Caco-2 (cell line): ENCODE data around the gene ACTN4. TPM values are rescaled to one million over a fixed set of nuclear protein-coding genes. Genes with fewer than 3 reads are reported as not detected.

ENCODE experiments used
- BruUV-seq: library from RNA; stranded (reverse); fragments of 400-500 nt; replicated peaks from 2 replicates; lab custom pipeline; 2021; lab: Mats Ljungman, UMichigan
- CTCF ChIA-PET: fragments of 300-600 bp; sonication (Branson Sonifier 250); formaldehyde crosslinking; loops from one replicate; lab custom pipeline; 2022; ENCODE audit warnings: antibody characterized with exemption; lab: Charles Lee
- POLR2A ChIA-PET: fragments of 300-600 bp; sonication (Branson Sonifier 250); formaldehyde crosslinking; loops from one replicate; lab custom pipeline; 2022; ENCODE audit warnings: antibody characterized with exemption; lab: Charles Lee
- DNase-seq, 2 experiments: peaks; one replicate each; pipeline versions ENCODE4 v3.0.0 to v3.0.0-alpha.2; 2020 to 2022
- H3K27me3 ChIP-seq: replicated peaks from 2 replicates; pipeline ENCODE4 v1.6.0; 2011; ENCODE audit warnings: low read length; ENCODE audit not compliant: control insufficient read depth, insufficient read depth
- H3K36me3 ChIP-seq: 2 replicates; pipeline ENCODE4 v1.5.1; 2011; ENCODE audit warnings: low read length; ENCODE audit not compliant: control insufficient read depth, insufficient read depth
- H3K4me1 ChIP-seq: fragments of 250-450 bp; sonication (Bioruptor Pico); 2 replicates; pipeline ENCODE4 v1.5.1; 2020; ENCODE audit warnings: mild to moderate bottlenecking
- H3K4me3 ChIP-seq: 2 replicates; pipeline ENCODE4 v1.5.1; 2011; ENCODE audit warnings: low read depth, mild to moderate bottlenecking, control low read depth, low read length
- H3K9me3 ChIP-seq: fragments of 250-450 bp; sonication (Bioruptor Pico); 2 replicates; pipeline ENCODE4 v1.5.1; 2020; ENCODE audit warnings: mild to moderate bottlenecking, moderate library complexity
- H3K27ac Mint-ChIP-seq: one replicate; pipeline ENCODE4 v1.8.0; 2022; ENCODE audit warnings: mixed read lengths; ENCODE audit not compliant: unreplicated experiment
- H3K27me3 Mint-ChIP-seq: one replicate; pipeline ENCODE4 v1.8.0; 2022; ENCODE audit warnings: mixed read lengths; ENCODE audit not compliant: insufficient read depth, unreplicated experiment
- H3K36me3 Mint-ChIP-seq: one replicate; pipeline ENCODE4 v1.8.0; 2022; ENCODE audit warnings: mild to moderate bottlenecking, mixed read lengths; ENCODE audit not compliant: insufficient read depth, unreplicated experiment
- H3K4me1 Mint-ChIP-seq: one replicate; pipeline ENCODE4 v1.8.0; 2022; ENCODE audit warnings: low read depth, mixed read lengths; ENCODE audit not compliant: unreplicated experiment
- H3K4me3 Mint-ChIP-seq: one replicate; pipeline ENCODE4 v1.8.0; 2022; ENCODE audit warnings: mild to moderate bottlenecking, moderate library complexity, mixed read lengths; ENCODE audit not compliant: unreplicated experiment
- H3K9me3 Mint-ChIP-seq: one replicate; pipeline ENCODE4 v1.8.0; 2022; ENCODE audit warnings: mixed read lengths; ENCODE audit not compliant: unreplicated experiment
- intact Hi-C: fragments of 100-400 bp; cut with micrococcal nuclease; formaldehyde crosslinking; loops from one replicate; pipeline ENCODE4 v1.10.0; 2022; ENCODE audit not compliant: unreplicated experiment
- total RNA-seq: library from RNA; stranded (reverse); gene quantifications from 2 replicates; pipeline ENCODE4 v1.2.3, GENCODE V29; 2022
- TF ChIP-seq, protein P1 (sequence below), 2 experiments: fragments of 200-600 bp in 1 of 2; IDR thresholded peaks; 1 replicate in 1 of 2; 2 replicates in 1 of 2; pipeline versions ENCODE4 v1.5.1 to v1.8.0; 2011 to 2022; ENCODE audit warnings: antibody characterized with exemption in 1 of 2, control low read depth in 1 of 2, inconsistent platforms in 1 of 2, low read depth in 1 of 2, low read length in 1 of 2, mild to moderate bottlenecking in 1 of 2, moderate library complexity in 1 of 2; ENCODE audit not compliant: insufficient read depth in 1 of 2, severe bottlenecking in 1 of 2, unreplicated experiment in 1 of 2

The ACTN4 gene
- total RNA-seq, 1 experiment from 2014 or later, result 605 TPM

- peaks cover 34% of the 10 kb centered on the region for H3K4me1 Mint-ChIP-seq
- peaks cover 100% of the 10 kb centered on the region for H3K36me3 Mint-ChIP-seq
- TF ChIP-seq, protein P1, sequence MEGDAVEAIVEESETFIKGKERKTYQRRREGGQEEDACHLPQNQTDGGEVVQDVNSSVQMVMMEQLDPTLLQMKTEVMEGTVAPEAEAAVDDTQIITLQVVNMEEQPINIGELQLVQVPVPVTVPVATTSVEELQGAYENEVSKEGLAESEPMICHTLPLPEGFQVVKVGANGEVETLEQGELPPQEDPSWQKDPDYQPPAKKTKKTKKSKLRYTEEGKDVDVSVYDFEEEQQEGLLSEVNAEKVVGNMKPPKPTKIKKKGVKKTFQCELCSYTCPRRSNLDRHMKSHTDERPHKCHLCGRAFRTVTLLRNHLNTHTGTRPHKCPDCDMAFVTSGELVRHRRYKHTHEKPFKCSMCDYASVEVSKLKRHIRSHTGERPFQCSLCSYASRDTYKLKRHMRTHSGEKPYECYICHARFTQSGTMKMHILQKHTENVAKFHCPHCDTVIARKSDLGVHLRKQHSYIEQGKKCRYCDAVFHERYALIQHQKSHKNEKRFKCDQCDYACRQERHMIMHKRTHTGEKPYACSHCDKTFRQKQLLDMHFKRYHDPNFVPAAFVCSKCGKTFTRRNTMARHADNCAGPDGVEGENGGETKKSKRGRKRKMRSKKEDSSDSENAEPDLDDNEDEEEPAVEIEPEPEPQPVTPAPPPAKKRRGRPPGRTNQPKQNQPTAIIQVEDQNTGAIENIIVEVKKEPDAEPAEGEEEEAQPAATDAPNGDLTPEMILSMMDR (IDR thresholded peaks at IDR 0.05; ENCODE audit: insufficient read depth in 1 of 2, low read depth in 1 of 2, low read length in 1 of 2, severe bottlenecking in 1 of 2, unreplicated experiment in 1 of 2), result no peak
- Histone ChIP-seq H3K4me3 (no peak overlapping the region), H3K36me3 (peaks cover 9% of the 10 kb centered on the region), H3K4me1 (peaks cover 13% of the 10 kb centered on the region; the same call in 1 of the 2 replicates), H3K9me3 (no peaks in the 10 kb centered on the region), H3K27me3 (no peaks in the 10 kb centered on the region)
- CTCF ChIA-PET, result interaction anchor here (1.3 kb wide), 1 partner anchor 200 kb away, joined by 7 read pairs; the partner anchor contains the start of genes MRPS12 and SARS2
- intact Hi-C loops, result loop anchor here (10.0 kb wide), 1 partner anchor 186 kb away; no protein-coding TSS in a partner anchor
- DNase-seq, result no peak
- POLR2A ChIA-PET, result no interaction called here
- no peak overlapping the region for H3K4me3 Mint-ChIP-seq
- no peaks in the 10 kb centered on the region for H3K9me3 Mint-ChIP-seq
- peak overlapping the region; percentile 53 for H3K27ac Mint-ChIP-seq
- no peaks in the 10 kb centered on the region for H3K27me3 Mint-ChIP-seq
- no TSS peak for BruUV-seq
Measured at GRCh38 chr19:38730731-38731589, 83.5 kb downstream of the ACTN4 start.

GRCh38 chr19:38731654-38732301 lies 84.3 kb downstream of the ACTN4 start:
- peaks cover 100% of the 10 kb centered on the region for H3K36me3 Mint-ChIP-seq
- Histone ChIP-seq H3K27me3 (no peaks in the 10 kb centered on the region), H3K36me3 (peaks cover 7% of the 10 kb centered on the region), H3K4me1 (peaks cover 13% of the 10 kb centered on the region; the same call in 1 of the 2 replicates), H3K9me3 (no peaks in the 10 kb centered on the region), H3K4me3 (no peak overlapping the region)
- no peak for DNase-seq
- CTCF ChIA-PET, result no interaction called here
- intact Hi-C loops, result loop anchor here (10.0 kb wide), 1 partner anchor 187 kb away; no protein-coding TSS in a partner anchor
- no peaks in the 10 kb centered on the region for H3K27me3 Mint-ChIP-seq
- BruUV-seq, result no TSS peak
- H3K4me3 Mint-ChIP-seq, result no peak overlapping the region
- H3K27ac Mint-ChIP-seq, result peak overlapping the region; percentile 88
- peaks cover 34% of the 10 kb centered on the region for H3K4me1 Mint-ChIP-seq
- TF ChIP-seq, protein P1 (IDR thresholded peaks at IDR 0.05; ENCODE audit: insufficient read depth in 1 of 2, low read depth in 1 of 2, low read length in 1 of 2, severe bottlenecking in 1 of 2, unreplicated experiment in 1 of 2), result no peak
- POLR2A ChIA-PET, result no interaction called here
- H3K9me3 Mint-ChIP-seq, result no peaks in the 10 kb centered on the region

DNA sequence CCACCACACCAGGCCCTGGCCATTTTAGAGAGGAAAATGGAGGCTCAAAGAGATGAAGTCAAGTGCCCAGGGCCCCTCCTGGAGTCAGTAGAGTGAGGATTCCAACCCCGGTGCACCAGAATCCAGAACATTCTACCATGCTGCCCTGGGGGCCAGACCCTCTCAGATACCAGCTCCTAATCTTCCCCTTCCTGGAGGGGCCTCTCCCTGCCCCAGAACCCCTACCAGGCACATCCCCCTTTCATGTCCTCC lies 85.7 kb downstream of the ACTN4 start:
- Histone ChIP-seq H3K9me3 (no peaks in the 10 kb centered on the region), H3K4me3 (no peak overlapping the region), H3K27me3 (no peaks in the 10 kb centered on the region), H3K36me3 (peaks cover 5% of the 10 kb centered on the region), H3K4me1 (peaks cover 23% of the 10 kb centered on the region)
- intact Hi-C loops, result loop anchor here (10.0 kb wide), 1 partner anchor 188 kb away; no protein-coding TSS in a partner anchor
- H3K27me3 Mint-ChIP-seq, result no peaks in the 10 kb centered on the region
- no TSS peak for BruUV-seq
- CTCF ChIA-PET, result interaction anchor here (0.7 to 1.1 kb wide), 2 partner anchors 26 to 198 kb away, joined by 4 to 6 read pairs; partner anchors contain the start of genes MRPS12 and SARS2
- TF ChIP-seq, protein P1 (IDR thresholded peaks at IDR 0.05; ENCODE audit: insufficient read depth in 1 of 2, low read depth in 1 of 2, low read length in 1 of 2, severe bottlenecking in 1 of 2, unreplicated experiment in 1 of 2), result no peak
- peaks cover 91% of the 10 kb centered on the region for H3K36me3 Mint-ChIP-seq
- no peak for DNase-seq
- POLR2A ChIA-PET, result interaction anchor here (1.1 to 1.3 kb wide), 2 partner anchors 89 to 116 kb away, joined by 3 to 4 read pairs; no protein-coding TSS in a partner anchor
- peaks cover 35% of the 10 kb centered on the region for H3K4me1 Mint-ChIP-seq
- peak overlapping the region; percentile 88 for H3K27ac Mint-ChIP-seq
- H3K9me3 Mint-ChIP-seq, result no peaks in the 10 kb centered on the region
- H3K4me3 Mint-ChIP-seq, result no peak overlapping the region
